ENCODE data around the gene IMMP2L. TPM values are rescaled to one million over a fixed set of nuclear protein-coding genes. Genes with fewer than 3 reads are reported as not detected.

IMMP2L gene
- total RNA-seq, 4 donors from 2014 or later: 12.4 to 31.7 (median 22.8) TPM

GRCh38 chr7:110721395-110721794 lies 840.9 kb downstream of the IMMP2L start:
- no peak for DNase-seq (ENCODE audit: low spot score)
- TF ChIP-seq CTCF (IDR thresholded peaks at IDR 0.05): no peak
- no peak for ATAC-seq (ENCODE audit: low FRiP score)

- TF ChIP-seq CTCF (IDR thresholded peaks at IDR 0.05): no peak
- no peak for DNase-seq (ENCODE audit: low spot score)
- no peak for ATAC-seq (ENCODE audit: low FRiP score)
Measured at GRCh38 chr7:110720626-110721025, 841.7 kb downstream of the IMMP2L start.

- no peak for DNase-seq (ENCODE audit: low spot score)
- TF ChIP-seq CTCF (IDR thresholded peaks at IDR 0.05): no peak
- no peak for ATAC-seq (ENCODE audit: low FRiP score)
Measured at GRCh38 chr7:110719741-110720140, 842.6 kb downstream of the IMMP2L start.

GRCh38 chr7:110718503-110719205 lies 843.6 kb downstream of the IMMP2L start:
- ATAC-seq (ENCODE audit: low FRiP score): no peak
- TF ChIP-seq CTCF (IDR thresholded peaks at IDR 0.05): no peak
- DNase-seq (ENCODE audit: low spot score): no peak

GRCh38 chr7:110704225-110704624 lies 858.1 kb downstream of the IMMP2L start:
- TF ChIP-seq CTCF (IDR thresholded peaks at IDR 0.05): no peak
- ATAC-seq (ENCODE audit: low FRiP score) (no peak), DNase-seq (ENCODE audit: low spot score) (no peak)

- TF ChIP-seq CTCF (IDR thresholded peaks at IDR 0.05): no peak
- ATAC-seq (ENCODE audit: low FRiP score) (no peak), DNase-seq (ENCODE audit: low spot score) (no peak)
Measured at GRCh38 chr7:110698576-110698975, 863.7 kb downstream of the IMMP2L start.

- TF ChIP-seq CTCF (IDR thresholded peaks at IDR 0.05): no peak
- ATAC-seq (ENCODE audit: low FRiP score) (no peak), DNase-seq (ENCODE audit: low spot score) (no peak)
Measured at GRCh38 chr7:110693344-110693743, 868.9 kb downstream of the IMMP2L start.
